GM03348 (cell line): Measurements from ENCODE around the gene PCNT.
"Not testable (repeated sequence)": the region's sequence is repeated elsewhere in the genome, so short reads cannot be mapped to it uniquely, and the experiment has no call there.

Experiments used
- DNase-seq: peaks from one replicate; pipeline ENCODE4 v3.0.0; 2012; ENCODE audit warnings: low spot score

The PCNT gene

DNA sequence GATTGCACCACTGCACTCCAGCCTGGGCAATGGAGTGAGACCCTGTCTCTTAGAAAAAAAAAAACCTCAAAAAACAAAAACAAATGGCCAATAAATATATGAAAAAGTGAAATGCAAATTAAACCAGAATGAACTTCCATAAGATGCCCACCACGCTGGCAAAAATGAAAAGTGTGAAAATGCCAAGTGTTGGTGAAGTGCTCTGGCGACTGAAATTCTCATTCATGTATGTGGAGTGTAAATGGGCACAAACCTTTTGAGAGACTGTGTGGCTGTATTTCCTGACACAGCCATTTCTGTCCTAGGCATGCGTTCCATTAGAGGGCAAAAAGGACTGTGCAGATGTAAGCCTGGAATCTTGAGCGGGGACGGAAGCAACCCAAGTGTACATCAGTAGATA is 19.5 kb upstream of the PCNT start:
- DNase-seq, result no peak

DNA sequence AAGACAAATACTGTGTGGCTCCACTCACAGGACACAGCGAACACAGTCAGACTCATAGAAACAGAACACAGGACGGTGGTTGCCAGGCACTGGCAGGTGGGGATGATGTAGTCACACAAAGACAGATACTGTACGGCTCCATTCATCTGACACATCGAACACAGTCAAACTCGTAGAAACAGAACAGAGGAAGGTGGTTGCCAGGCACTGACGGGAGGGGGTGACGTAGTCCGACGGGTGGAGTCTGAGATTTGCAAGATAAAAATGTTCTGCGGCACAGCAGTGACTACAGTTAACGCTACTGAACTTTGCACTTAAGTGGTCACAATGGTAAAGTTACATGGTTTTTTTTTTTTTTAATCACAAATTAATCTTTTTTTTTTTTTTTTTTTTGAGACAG is 19.0 kb upstream of the PCNT start:
- no peak for DNase-seq

DNA sequence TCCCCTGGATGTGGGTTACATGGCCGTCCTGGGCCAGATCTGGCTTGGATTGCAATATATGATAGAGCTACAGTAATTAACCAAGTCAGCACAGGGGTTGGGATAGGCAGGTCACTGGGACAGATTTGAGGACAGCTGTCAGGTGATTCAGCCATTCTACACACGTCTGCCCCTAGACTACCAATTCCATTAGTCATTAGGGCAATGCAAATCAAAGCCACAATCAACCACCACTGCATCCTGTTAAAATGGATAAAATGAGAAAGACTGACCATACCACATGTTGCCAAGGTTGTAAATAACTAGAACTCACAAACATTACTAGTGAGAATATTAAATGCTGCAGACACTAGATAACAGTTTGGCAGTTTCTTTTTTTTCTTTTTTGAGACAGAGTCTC is 16.3 kb upstream of the PCNT start:
- DNase-seq, result peak; percentile 35

DNA sequence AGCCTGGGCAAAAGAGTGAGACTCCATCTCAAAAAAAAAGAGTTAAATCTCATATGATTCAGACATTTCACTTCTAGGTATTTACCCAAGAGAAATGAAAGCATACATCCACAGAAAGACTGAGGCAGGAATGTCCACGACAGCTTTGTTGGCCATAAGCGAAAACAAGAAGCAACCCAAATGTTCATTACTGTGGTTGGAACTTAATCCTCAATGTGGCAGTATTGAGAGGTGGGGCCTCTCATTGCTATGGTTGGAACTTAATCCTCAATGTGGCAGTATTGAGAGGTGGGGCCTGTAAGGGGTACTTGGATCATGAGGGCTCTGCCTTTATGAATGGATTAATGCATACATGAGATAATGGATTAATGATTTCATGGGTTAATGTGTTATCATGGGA is 15.5 kb upstream of the PCNT start:
- no peak for DNase-seq

DNA sequence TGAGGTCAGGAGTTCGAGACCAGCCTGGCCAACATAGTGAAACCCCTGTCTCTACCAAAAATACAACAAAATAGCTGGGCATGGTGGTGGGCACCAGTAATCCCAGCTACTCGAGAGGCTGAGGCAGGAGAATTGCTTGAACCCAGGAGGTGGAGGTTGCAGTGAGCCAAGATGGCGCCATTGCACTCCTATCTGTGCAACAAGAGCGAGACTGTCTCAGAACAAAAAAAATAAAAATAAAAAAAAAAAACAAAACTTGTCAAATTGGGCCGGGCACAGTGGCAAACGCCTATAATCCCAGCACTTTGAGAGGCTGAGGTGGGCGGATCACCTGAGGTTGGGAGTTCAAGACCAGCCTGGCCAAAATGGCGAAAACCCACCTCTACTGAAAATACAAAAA is 13.7 kb upstream of the PCNT start:
- DNase-seq, result not testable (repeated sequence)

DNA sequence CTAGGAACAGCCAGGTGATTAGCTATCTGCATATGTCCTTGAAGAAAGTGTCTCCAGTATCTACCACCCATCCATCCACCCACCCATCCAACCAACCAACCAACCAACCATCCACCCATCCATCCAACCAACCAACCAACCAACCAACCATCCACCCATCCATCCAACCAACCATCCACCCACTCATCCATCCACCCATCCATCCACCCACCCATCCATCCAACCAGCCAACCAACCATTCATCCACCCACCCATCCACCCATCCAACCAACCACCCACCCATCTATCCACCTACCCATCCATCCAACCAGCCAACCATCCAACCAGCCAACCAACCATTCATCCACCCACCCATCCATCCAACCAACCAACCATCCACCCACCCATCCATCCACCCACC is 12.4 kb upstream of the PCNT start:
- no peak for DNase-seq

DNA sequence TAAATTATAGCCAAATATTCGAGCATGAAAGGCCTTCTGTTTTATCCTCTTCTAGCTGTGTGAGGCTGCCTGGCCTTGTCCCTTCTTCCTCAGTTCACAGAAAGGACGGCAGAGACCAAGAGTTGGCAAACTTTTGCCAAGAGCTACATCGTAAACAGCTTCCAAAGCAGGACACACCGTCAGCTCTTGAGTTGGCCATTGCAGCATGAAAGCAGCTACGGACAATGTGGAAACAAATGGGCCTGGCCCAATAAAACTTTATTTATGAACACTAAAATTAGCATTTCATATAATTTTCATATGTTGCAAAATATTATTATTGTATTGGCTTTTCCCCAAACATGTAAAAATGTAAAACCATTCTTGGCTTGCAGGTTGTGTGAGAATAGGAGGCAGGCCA is 11.0 kb upstream of the PCNT start:
- no peak for DNase-seq

DNA sequence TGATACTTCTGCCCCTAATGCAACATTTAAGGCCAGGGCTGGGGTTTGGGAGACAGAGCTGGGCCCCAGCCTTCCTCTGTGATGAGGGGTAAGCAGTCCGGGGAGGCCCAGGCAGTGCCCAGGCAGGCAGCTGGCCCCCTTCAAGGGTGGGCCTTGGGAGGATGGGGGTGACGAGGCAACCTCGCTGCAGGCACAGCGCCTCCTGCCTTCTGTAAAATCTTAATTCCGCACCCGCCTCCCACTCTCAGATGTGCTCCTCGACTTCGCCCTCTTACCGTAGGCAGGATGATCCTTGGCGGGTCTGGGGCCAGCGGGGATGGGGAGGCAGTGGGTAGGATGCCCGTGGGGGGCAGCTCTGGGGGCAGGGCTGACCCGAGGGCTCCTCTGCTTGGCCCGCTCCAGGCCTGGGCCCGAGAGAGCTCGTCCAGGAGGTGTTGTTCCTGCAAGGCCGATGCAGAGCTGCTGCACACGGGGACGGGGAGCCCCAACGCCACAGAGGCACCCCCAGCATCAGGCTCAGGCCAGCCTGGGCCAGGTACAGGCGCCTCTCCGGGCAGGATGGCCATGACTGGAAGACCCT is 9.4 kb upstream of the PCNT start:
- no peak for DNase-seq

DNA sequence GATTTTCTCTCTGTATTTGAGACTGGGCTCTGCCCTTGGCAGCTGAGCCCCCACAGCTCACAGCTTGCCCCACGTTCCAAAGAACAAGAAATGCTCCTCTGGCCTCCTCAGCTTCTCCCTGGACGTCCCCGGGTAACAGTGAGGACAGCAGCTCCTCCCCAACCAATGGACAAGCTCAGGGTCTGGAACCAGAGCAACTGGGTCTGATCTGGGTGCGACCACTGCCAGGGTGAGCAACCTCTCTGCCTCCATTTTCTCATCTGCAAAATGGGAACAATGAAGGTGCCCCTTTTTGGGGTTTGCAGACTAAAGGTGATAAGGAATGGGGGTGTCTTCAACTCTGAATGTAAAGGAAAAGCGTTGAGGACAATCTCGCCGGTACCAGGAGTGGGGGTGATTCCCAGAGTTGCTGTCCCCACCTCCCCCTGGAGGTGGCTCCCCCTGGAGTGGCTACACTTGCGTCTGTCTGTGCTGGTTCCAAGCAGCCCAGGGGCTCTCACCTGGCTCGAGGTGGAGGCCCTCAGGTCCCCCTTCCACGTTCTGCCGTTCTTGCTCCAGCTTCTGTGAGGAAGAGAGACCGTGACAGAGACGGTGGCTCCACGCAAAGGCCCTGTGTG is 7.1 kb upstream of the PCNT start:
- no peak for DNase-seq

DNA sequence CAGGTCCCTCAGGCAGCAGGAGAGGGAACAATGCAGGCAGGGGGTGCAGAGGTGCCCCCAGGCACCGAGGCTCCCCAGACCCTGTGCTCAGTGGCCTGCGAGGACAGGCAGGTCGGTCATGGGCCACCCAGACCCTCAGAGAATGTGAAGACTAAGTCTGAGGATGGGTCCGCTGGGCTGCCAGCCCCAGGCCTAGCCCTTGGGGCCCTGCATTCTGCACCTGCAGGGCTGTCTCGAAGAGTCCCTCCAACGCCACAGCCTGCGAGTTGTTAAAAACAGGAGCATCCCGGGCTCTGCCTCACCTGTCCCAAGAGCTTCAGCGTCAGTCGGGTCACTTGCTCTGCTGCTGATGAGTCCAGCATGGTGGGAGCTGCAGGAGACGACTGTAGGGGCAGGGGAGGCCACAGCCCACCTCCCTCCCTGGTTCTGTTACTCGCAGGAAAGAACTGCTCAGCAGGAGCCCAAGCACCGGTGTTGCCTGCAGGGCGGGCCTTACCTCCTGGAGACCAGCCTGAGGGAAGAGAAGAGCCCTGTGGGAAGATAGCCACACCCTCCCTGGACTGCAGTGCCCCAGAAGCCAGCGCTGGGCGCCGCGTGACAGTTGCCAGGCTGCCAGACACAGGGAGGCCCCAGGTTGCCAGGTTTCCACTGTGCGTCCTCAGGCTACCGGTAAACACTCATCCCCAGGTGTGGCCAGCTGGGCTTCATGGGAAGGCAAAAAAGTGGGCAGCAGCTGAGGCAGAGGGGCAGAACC is 6.1 kb upstream of the PCNT start:
- no peak for DNase-seq

DNA sequence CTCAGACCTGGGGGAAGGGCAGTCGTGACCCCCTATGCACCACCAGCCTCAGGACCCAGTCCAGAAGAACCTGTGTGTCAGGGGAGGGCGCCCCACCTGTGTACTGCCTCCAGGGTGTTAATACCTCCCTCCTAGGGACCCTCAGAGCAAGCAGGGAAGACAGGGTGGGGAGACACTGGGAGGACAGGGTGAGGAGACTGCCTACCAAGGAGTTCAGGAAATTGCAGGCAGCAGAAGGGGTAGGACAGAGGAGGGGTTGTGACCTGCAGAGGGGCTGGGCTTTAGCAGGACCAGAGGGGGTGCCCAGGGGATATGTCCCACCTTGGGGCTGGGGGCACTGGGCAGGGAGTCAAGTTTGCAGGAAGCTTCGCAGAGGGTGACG is 5.5 kb upstream of the PCNT start:
- no peak for DNase-seq

DNA sequence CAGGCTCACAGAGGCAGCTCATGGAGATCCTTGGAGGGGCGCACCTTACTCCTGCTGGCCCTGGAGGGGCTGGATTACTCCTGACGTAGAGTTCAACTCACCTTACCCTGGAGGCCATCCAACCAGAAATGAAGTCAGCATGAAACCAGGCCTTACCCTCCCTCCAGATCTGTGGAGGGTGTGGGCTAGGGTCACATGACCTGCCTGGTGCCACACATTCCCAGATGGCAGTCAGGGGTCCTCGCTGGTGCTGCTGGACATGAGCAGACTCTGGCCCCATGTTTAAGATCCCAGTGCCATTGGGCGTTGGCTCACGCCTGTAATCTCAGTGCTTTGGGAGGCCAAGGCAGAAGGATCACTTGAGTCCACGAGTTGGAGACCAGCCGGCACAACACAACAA is 4.8 kb upstream of the PCNT start:
- no peak for DNase-seq

DNA sequence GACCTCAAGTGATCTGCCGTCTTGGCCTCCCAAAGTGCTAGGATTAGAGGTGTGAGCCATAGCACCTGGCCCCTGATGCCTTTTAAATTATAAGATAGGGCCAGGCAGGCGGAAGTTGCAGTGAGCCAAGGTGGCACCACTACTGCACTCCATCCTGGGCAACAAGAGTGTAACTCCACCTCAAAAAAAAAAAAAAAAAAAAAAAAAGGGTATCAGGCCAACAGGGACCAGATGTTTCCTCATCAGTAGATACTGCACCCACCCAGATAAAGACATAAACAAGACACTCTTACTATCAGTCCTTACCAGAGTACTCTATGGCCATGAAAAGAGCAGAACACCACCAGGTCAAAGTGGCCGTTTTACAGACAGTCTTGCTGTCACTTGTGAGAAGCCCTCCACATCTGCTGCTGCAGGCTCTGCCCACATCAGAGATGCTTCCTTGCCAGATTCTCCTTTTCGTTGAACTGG is 3.6 kb upstream of the PCNT start:
- DNase-seq, result no peak

DNA sequence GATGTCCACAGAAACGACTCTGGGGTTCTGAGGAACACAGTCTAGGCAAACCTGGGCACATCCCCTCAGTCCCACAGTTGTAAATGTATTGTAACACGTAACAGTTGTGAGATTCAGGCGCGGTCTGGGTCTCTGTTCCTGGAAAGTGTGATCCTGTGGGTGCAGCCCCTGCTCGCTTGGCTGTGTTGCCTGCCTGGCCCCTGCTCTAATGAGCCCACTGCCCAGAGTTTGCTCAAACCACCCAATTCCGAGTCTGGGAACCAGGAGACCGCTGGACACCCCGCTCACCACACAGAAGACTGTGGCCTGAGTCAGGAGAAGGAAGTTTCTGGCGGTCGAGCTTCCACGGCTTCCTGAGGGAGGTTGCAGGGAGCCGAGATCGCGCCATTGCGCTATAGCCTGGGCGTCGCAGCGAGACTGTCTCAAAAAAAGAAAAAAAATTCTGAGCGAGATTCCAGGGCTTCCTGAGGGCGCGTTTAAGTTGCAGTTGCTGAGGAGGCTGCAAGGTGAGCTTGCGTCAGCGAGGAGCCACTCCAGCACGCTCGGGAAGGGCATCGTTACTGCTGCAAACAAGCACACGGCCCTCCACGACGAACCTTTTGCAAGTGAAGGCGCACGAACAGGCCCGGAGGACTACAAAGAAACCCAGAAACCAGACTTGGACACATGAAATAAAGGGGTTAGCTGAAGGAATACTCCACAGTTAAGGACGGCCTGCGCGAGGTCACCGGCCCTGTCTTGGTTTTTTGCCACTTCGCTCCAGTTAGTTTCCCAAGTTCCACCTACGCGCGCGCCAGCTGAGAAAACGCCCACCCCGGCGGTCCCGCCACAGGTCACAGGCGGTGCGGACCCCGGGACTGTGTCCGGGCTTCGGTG is 1.4 kb upstream of the PCNT start:
- DNase-seq, result peak; percentile 50

DNA sequence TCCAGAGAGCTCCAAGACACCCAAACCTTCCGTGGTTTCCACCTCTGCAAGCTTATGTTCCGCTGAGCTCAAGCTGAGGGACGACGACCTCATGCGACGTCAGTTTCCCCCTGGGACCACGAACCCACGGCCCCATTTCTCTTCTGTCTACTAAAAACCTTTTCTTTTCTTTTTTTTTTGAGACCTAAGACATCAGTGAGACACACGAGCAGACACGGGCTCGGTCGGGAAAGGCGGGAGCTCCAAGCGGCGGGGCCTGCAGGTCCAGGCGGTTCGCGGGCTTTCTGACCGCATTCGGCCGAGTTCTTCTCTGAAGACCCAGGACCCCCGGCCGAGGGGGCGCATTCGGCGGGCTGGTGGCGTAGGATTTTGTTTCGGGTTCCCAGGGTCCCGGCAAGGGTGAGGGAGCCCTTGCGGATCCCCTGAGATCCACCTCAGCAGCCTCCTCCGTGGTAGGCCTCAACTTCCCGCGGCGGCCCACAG is 688 bp upstream of the PCNT start:
- DNase-seq, result peak; percentile 20

DNA sequence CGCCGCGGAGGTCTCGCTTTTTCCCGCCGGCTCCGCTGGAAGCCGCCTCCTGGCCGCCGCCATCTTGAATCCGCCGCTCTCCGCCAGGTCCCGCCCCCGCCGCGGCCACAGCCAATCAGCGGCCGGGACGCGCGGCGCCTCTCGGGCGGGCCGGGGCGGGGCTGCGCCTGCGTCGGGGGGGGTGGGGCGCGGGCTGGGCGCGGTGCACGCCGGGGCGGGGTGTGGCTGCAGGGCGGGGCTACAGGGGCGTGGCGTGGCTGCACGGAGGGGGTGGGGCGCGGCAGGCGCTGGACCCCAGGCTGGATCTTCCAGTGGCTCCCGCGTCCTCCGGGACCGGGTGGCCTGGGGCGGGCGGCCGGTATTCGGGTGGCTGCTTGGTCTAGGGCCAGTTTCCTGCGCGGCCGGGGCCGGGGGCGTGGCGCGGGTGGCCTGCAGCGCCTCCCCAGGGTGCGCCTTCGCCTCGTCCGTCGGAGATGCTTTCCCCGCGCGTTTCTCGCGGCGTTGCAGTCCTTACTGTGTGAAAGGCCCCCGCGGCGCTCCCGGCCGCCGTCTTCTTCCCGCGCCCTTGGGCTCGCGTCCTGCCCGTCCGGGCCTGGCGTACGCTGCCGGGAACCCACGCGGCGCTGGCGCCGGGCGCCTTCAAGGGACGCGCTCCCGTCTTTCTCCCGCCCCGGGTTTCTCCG is 575 bp downstream of the PCNT start:
- DNase-seq, result peak; percentile 98

DNA sequence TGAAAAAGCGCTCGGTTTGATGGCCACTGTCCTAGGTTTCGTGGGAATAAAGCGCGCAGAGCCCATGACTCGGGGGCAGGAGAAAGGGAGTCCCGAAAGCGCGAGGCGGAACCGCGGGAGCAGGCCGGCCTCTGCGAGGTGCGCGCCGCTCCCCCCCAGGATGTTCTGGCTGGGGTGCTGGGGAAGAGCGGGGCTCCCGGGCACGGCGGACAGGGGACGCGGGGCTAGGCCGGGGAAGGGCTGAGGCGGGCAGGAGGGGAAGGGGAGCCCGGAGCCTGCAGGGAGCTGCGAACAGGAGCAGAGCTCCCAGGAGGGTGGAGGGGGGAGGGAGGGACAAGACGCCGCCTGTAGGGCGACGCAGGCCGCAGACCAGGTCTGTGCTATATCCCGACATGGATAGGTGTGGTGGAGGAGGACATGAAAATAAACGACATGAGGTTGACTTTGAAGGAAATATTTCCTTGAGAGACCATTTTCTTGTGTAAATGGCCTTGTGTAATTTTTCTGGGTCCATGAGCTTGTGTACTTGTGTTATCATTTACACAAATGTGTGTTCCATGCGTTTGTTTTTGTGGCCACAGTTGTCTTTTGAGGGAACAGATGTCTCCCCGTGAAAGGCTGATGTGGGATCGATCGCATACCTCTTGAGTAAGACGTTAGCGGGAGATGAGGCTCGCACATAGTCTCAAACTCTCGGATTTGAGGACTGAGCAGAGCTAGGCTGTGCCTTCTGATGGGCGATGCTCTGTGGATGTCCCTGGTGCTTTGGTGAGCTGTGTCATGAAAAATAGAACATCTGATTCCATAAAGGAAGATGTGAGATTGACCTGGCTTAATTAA is 1.3 kb downstream of the PCNT start:
- DNase-seq, result peak; percentile 68

DNA sequence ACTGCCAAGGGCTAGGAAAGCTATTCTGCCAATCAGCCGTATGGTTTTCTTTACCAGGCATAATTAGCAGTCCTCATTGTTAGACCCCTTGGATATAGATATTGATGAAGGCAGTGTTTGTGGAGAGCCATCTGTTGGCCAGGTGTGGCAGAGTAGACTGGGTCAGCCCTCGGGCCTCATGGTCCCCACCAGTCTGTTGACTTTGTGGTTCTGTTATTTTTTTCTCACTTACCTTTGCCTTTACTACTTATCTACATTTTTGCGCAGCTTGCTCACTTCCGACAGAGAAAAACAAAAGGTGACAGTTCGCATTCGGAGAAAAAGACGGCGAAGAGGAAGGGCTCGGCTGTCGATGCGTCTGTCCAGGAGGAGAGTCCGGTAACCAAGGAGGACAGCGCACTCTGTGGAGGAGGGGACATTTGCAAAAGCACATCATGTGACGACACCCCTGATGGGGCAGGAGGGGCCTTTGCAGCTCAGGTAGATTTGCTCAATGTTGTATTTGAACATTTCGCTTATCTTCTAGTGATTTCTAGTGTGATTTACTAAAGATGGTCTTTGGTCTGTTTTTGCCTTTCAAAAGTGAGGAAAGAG is 2.3 kb downstream of the PCNT start:
- DNase-seq, result no peak

DNA sequence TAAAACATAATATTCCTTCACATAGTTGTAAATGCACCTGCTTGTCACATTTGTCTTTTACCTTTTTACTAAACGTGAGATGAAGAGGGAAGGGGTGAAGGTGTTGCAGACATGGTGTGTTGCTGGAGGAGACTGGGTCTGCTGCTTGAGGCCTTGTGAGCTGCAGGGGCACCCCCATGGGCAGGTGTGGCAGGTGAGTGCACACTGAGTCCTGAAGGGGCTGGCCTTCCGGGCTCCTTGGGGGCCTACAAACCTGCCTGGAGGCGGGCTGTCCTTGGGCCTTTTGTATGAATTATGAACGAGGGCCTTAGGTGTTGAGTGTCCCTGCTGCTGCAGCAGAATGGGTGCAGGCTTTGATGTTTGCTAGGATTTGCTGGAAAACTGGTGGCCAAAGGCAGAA is 3.8 kb downstream of the PCNT start:
- no peak for DNase-seq

DNA sequence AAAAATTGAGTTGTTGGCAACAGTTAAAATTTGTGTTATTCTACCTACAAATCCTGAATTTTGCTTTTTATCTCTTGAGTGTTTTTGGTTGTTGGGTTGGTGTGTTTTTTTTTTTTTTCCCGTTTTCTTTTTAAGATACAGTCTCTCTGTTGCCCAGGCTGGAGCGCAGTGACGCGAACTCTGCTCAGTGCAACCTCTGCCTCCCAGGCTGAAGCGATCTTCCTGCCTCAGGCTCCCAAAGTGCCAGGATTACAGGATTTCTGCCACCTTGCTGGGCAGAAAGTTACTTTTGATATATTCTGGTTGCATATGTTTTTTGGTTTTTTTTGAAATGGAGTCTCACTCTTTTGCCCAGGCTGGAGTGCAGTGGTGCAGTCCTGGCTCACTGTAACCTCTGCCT is 4.2 kb downstream of the PCNT start:
- no peak for DNase-seq

DNA sequence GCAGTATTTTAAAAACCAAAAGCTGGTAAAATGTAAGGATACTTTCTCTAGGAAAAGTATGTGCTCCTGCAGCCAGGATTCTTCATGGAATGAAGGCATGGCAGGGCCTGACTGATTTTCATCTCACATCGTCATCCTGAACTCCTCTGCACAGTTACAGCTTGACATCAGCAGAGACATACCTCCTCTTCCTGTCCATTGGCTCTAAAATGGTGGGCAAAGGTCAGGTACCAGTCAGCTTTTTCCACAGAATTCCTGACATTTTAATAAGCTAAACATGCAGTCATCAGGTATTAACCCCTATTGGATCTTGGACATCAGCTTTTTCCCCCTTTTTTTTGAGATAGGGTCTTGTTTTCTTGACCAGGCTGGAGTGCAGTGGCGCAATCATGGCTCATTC is 5.8 kb downstream of the PCNT start:
- no peak for DNase-seq
